Measurements from ENCODE around the gene MXRA7.

GRCh38 chr17:76751416-76751993 lies 40.7 kb upstream of the MXRA7 start:
- TF ChIP-seq POLR2A (IDR thresholded peaks at IDR 0.05) (no peak), CTCF (IDR thresholded peaks at IDR 0.05) (no peak)
